Fibroblast of lung (primary cell): ENCODE measurements around the gene TOR2A. TPM values are rescaled to one million over a fixed set of nuclear protein-coding genes. Genes with fewer than 3 reads are reported as not detected.

Experiments
- DNase-seq, 2 donors: peaks; one replicate each; pipeline versions ENCODE4 v3.0.0 to v3.0.0-alpha.2; 2010; ENCODE audit warnings: low read depth in 2 of 2
- H2AFZ ChIP-seq: 2 replicates; pipeline ENCODE4 v1.5.1; 2012; ENCODE audit warnings: low read length, control low read depth, inconsistent platforms
- H3K27ac ChIP-seq: 2 replicates; pipeline ENCODE4 v1.5.1; 2011; ENCODE audit warnings: low read length, control low read depth; ENCODE audit not compliant: insufficient read depth
- H3K27me3 ChIP-seq: 2 replicates; pipeline ENCODE4 v1.5.1; 2011; ENCODE audit warnings: mild to moderate bottlenecking, low read length; ENCODE audit not compliant: control insufficient read depth, insufficient read depth
- H3K36me3 ChIP-seq: 2 replicates; pipeline ENCODE4 v1.5.1; 2011; ENCODE audit warnings: low read length; ENCODE audit not compliant: control insufficient read depth, insufficient read depth
- H3K4me1 ChIP-seq: 2 replicates; pipeline ENCODE4 v1.5.1; 2011; ENCODE audit warnings: low read length; ENCODE audit not compliant: control insufficient read depth, insufficient read depth; ENCODE audit errors: extremely low read depth
- H3K4me2 ChIP-seq: 2 replicates; pipeline ENCODE4 v1.5.1; 2011; ENCODE audit warnings: low read length, control low read depth; ENCODE audit not compliant: insufficient read depth; ENCODE audit errors: extremely low read depth
- H3K4me3 ChIP-seq, 4 experiments: fragments of 200-600 bp in 1 of 4; sonication (generic) in 1 of 4; replicated peaks in 1 of 4; 2 replicates each; pipeline ENCODE4 v1.5.1; 2011 to 2016; ENCODE audit warnings: low read length in 4 of 4, low read depth in 3 of 4, mild to moderate bottlenecking in 3 of 4, control low read depth in 2 of 4, inconsistent platforms in 1 of 4, mixed read lengths in 1 of 4; ENCODE audit not compliant: insufficient read depth in 1 of 4; ENCODE audit errors: control extremely low read depth in 1 of 4
- H3K79me2 ChIP-seq: 2 replicates; pipeline ENCODE4 v1.5.1; 2012; ENCODE audit warnings: mild to moderate bottlenecking, low read length, inconsistent platforms; ENCODE audit not compliant: control insufficient read depth, insufficient read depth
- H3K9ac ChIP-seq: 2 replicates; pipeline ENCODE4 v1.5.1; 2011; ENCODE audit warnings: mild to moderate bottlenecking, low read length, control low read depth; ENCODE audit not compliant: insufficient read depth
- H3K9me3 ChIP-seq: 2 replicates; pipeline ENCODE4 v1.5.1; 2012; ENCODE audit warnings: low read depth, low read length; ENCODE audit not compliant: control insufficient read depth, insufficient read depth
- H4K20me1 ChIP-seq: 2 replicates; pipeline ENCODE4 v1.5.1; 2011; ENCODE audit warnings: low read length; ENCODE audit not compliant: control insufficient read depth, insufficient read depth; ENCODE audit errors: extremely low read depth
- CTCF ChIP-seq, 2 donors: IDR thresholded peaks in 1 of 2; conservative IDR thresholded peaks in 1 of 2; 1 replicate in 1 of 2; 2 replicates in 1 of 2; pipeline ENCODE4 v1.5.1; 2011 to 2012; ENCODE audit warnings: low read length in 2 of 2, control low read depth in 1 of 2, inconsistent platforms in 1 of 2, low read depth in 1 of 2, mild to moderate bottlenecking in 1 of 2
- EZH2 ChIP-seq: IDR thresholded peaks from 2 replicates; pipeline ENCODE4 v1.5.1; 2012; ENCODE audit warnings: low read length, control low read depth, mild to moderate bottlenecking; ENCODE audit errors: missing control alignments
- polyA plus RNA-seq, 2 donors: library from polyadenylated mRNA; depleted of rRNA in 1 of 2; stranded (reverse) in 1 of 2; unstranded in 1 of 2; fragments of >200 nt; gene quantifications; 2 replicates each; pipeline ENCODE4 v1.2.1, GENCODE V29; 2011 to 2012; ENCODE audit warnings: missing spikeins in 1 of 2
- total RNA-seq: library from RNA; depleted of rRNA; stranded (reverse); fragments of >200 nt; gene quantifications from 2 replicates; pipeline ENCODE4 v1.2.1, GENCODE V29; 2014

Gene TOR2A
- total and polyA plus RNA-seq, 2 donors (not counting 1 experiment from before 2014, with no cell fraction given): 3.6 to 5.0 TPM

GRCh38 chr9:127706836-127707241, 28.3 kb downstream of the TOR2A start, which contains the start of gene CFAP157:
Gene CFAP157 (plus strand): TSS chr9:127706988. CDS start chr9:127707032, 44 bp downstream.
- Histone ChIP-seq H2AFZ (no peak within 1 kb of the TSS), H3K9me3 (no peaks in the 10 kb centered on the region), H3K4me2 (no peak within 1 kb of the TSS), H4K20me1 (no peaks in the 10 kb centered on the region), H3K27me3 (no peaks in the 10 kb centered on the region), H3K36me3 (no peaks in the 10 kb centered on the region), H3K79me2 (no peaks in the 10 kb centered on the region), H3K4me3 (no peak within 1 kb of the TSS), H3K4me1 (no peaks in the 10 kb centered on the region), H3K27ac (no peak within 1 kb of the TSS), H3K9ac (no peak within 1 kb of the TSS)
- DNase-seq: no peak
- no peak for TF ChIP-seq CTCF (conservative IDR thresholded peaks at IDR 0.05 in 1 of 2, IDR thresholded peaks at IDR 0.05 in 1 of 2; ENCODE audit: low read depth in 1 of 2, low read length in 2 of 2)
- TF ChIP-seq EZH2: no peak

GRCh38 chr9:127705577-127706379, 29.3 kb downstream of the TOR2A start:
- H3K27ac ChIP-seq: no peak overlapping the region
- no peaks in the 10 kb centered on the region for H3K4me1 ChIP-seq
- H2AFZ ChIP-seq: no peak overlapping the region
- no peak for TF ChIP-seq CTCF (conservative IDR thresholded peaks at IDR 0.05 in 1 of 2, IDR thresholded peaks at IDR 0.05 in 1 of 2; ENCODE audit: low read depth in 1 of 2, low read length in 2 of 2)
- no peak for TF ChIP-seq EZH2
- no peak overlapping the region for H3K9ac ChIP-seq
- no peaks in the 10 kb centered on the region for H3K27me3 ChIP-seq
- no peaks in the 10 kb centered on the region for H4K20me1 ChIP-seq
- DNase-seq: no peak
- H3K36me3 ChIP-seq: no peaks in the 10 kb centered on the region
- no peaks in the 10 kb centered on the region for H3K9me3 ChIP-seq
- H3K79me2 ChIP-seq: no peaks in the 10 kb centered on the region
- H3K4me3 ChIP-seq: no peak overlapping the region
- H3K4me2 ChIP-seq: no peak overlapping the region

GRCh38 chr9:127703289-127703946, 31.7 kb downstream of the TOR2A start:
- Histone ChIP-seq H4K20me1 (no peaks in the 10 kb centered on the region), H3K9ac (no peak overlapping the region), H3K79me2 (no peaks in the 10 kb centered on the region), H3K4me3 (no peak overlapping the region), H3K27me3 (no peaks in the 10 kb centered on the region), H2AFZ (no peak overlapping the region), H3K27ac (no peak overlapping the region), H3K4me2 (no peak overlapping the region), H3K36me3 (no peaks in the 10 kb centered on the region), H3K4me1 (no peaks in the 10 kb centered on the region), H3K9me3 (no peaks in the 10 kb centered on the region)
- DNase-seq: no peak
- TF ChIP-seq EZH2: no peak
- TF ChIP-seq CTCF (conservative IDR thresholded peaks at IDR 0.05 in 1 of 2, IDR thresholded peaks at IDR 0.05 in 1 of 2; ENCODE audit: low read depth in 1 of 2, low read length in 2 of 2): no peak
